Activated naive CD4-positive, alpha-beta T cell treated with anti-CD3 and anti-CD28 coated beads, Interleukin-2, amount 50 U/mL, for 72 hours (primary cell): ENCODE measurements around the gene HSD17B1. TPM values are rescaled to one million over a fixed set of nuclear protein-coding genes. Genes with fewer than 3 reads are reported as not detected.

Experiments used
- ATAC-seq, 2 donors: fragments of 150-1000 bp; cut with Tn5 transposase; 2 replicates each; pipeline ENCODE4 v1.10.0; 2021; ENCODE audit warnings: mild to moderate bottlenecking in 2 of 2, moderate library complexity in 2 of 2
- DNase-seq, 2 donors: peaks; one replicate each; pipeline ENCODE4 v3.0.0; 2021 to 2022; ENCODE audit warnings: low spot score in 2 of 2
- H3K27ac Mint-ChIP-seq, 2 donors: one replicate each; pipeline ENCODE4 v1.8.0; 2022; ENCODE audit warnings: mild to moderate bottlenecking in 2 of 2, mixed read lengths in 2 of 2
- H3K36me3 Mint-ChIP-seq, 2 donors: one replicate each; pipeline ENCODE4 v1.8.0; 2022; ENCODE audit warnings: mixed read lengths in 2 of 2
- H3K9me3 Mint-ChIP-seq, 2 donors: one replicate each; pipeline ENCODE4 v1.8.0; 2022; ENCODE audit warnings: mixed read lengths in 2 of 2
- total RNA-seq, 2 donors: library from RNA; stranded (reverse); gene quantifications; one replicate each; pipeline ENCODE4 v1.2.3, GENCODE V29; 2022

Gene HSD17B1
- total RNA-seq, 2 donors from 2014 or later = 0.76 to 1.7 TPM

GRCh38 chr17:42571435-42572225 lies 18.9 kb downstream of the HSD17B1 start:
- Mint-ChIP-seq H3K36me3 (peaks cover 41 to 45% of the 10 kb centered on the region in 2 donors), H3K27ac (peak overlapping the region; percentile 28 to 69), H3K9me3 (no peaks in the 10 kb centered on the region)
- DNase-seq (peak in 1 of 2 donors; percentile 43), ATAC-seq (no peak)

- DNase-seq = no peak
- H3K36me3 Mint-ChIP-seq = peaks cover 49 to 50% of the 10 kb centered on the region in 2 donors
- no peak for ATAC-seq
- H3K9me3 Mint-ChIP-seq = no peaks in the 10 kb centered on the region
- peak overlapping the region; percentile 64 to 87 for H3K27ac Mint-ChIP-seq
These were observed 20.4 kb downstream of the HSD17B1 start for GRCh38 chr17:42573095-42573494.

- no peak for ATAC-seq
- no peaks in the 10 kb centered on the region for H3K9me3 Mint-ChIP-seq
- peak overlapping the region in 1 of 2 donors; percentile 58 for H3K27ac Mint-ChIP-seq
- peaks cover 41 to 51% of the 10 kb centered on the region in 2 donors for H3K36me3 Mint-ChIP-seq
- no peak for DNase-seq
These were observed 21.7 kb downstream of the HSD17B1 start for GRCh38 chr17:42574463-42574862.

GRCh38 chr17:42577140-42577531 lies 24.4 kb downstream of the HSD17B1 start:
- peaks cover 41 to 45% of the 10 kb centered on the region in 2 donors for H3K36me3 Mint-ChIP-seq
- no peaks in the 10 kb centered on the region for H3K9me3 Mint-ChIP-seq
- no peak for DNase-seq
- peak; percentile 13 to 18 for ATAC-seq
- peak overlapping the region; percentile 86 to 100 for H3K27ac Mint-ChIP-seq

GRCh38 chr17:42577532-42578281 lies 25.0 kb downstream of the HSD17B1 start, which contains the start of gene PSMC3IP:
PSMC3IP (minus strand) TSS chr17:42577729; CDS start chr17:42577686, 43 bp downstream.
- H3K36me3 Mint-ChIP-seq = peaks cover 38 to 44% of the 10 kb centered on the region in 2 donors
- DNase-seq (peak; percentile 95), ATAC-seq (peak; percentile 94 to 95)
- peak within 1 kb of the TSS; percentile 86 to 100 for H3K27ac Mint-ChIP-seq
- H3K9me3 Mint-ChIP-seq = no peaks in the 10 kb centered on the region

GRCh38 chr17:42578282-42578869 lies 25.7 kb downstream of the HSD17B1 start:
- no peaks in the 10 kb centered on the region for H3K9me3 Mint-ChIP-seq
- DNase-seq (peak; percentile 75 to 78), ATAC-seq (peak; percentile 47 to 53)
- peaks cover 32 to 37% of the 10 kb centered on the region in 2 donors for H3K36me3 Mint-ChIP-seq
- H3K27ac Mint-ChIP-seq = peak overlapping the region; percentile 86 to 100

GRCh38 chr17:42579794-42580551 lies 27.2 kb downstream of the HSD17B1 start:
- DNase-seq (peak in 1 of 2 donors; percentile 30), ATAC-seq (no peak)
- H3K9me3 Mint-ChIP-seq = no peaks in the 10 kb centered on the region
- H3K27ac Mint-ChIP-seq = peak overlapping the region in 1 of 2 donors; percentile 18
- peaks cover 28 to 30% of the 10 kb centered on the region in 2 donors for H3K36me3 Mint-ChIP-seq

GRCh38 chr17:42581744-42582270 lies 29.1 kb downstream of the HSD17B1 start:
- ATAC-seq (no peak), DNase-seq (peak in 1 of 2 donors; percentile 25)
- peaks cover 13% of the 10 kb centered on the region in 2 donors for H3K36me3 Mint-ChIP-seq
- H3K27ac Mint-ChIP-seq = peak overlapping the region in 1 of 2 donors; percentile 61
- H3K9me3 Mint-ChIP-seq = no peaks in the 10 kb centered on the region

- ATAC-seq = no peak
- peak overlapping the region; percentile 35 to 75 for H3K27ac Mint-ChIP-seq
- DNase-seq = no peak
- H3K36me3 Mint-ChIP-seq = no peaks in the 10 kb centered on the region
- H3K9me3 Mint-ChIP-seq = no peaks in the 10 kb centered on the region
These were observed 32.2 kb downstream of the HSD17B1 start for GRCh38 chr17:42584880-42585279.

- ATAC-seq (no peak), DNase-seq (no peak)
- Mint-ChIP-seq H3K27ac (peak overlapping the region; percentile 35 to 75), H3K9me3 (no peaks in the 10 kb centered on the region), H3K36me3 (no peaks in the 10 kb centered on the region)
These were observed 32.6 kb downstream of the HSD17B1 start for GRCh38 chr17:42585353-42585752.

GRCh38 chr17:42586514-42587230 lies 33.9 kb downstream of the HSD17B1 start:
- H3K9me3 Mint-ChIP-seq = no peaks in the 10 kb centered on the region
- DNase-seq (no peak), ATAC-seq (no peak)
- peak overlapping the region; percentile 76 to 89 for H3K27ac Mint-ChIP-seq
- no peaks in the 10 kb centered on the region for H3K36me3 Mint-ChIP-seq

GRCh38 chr17:42590886-42591285 lies 38.2 kb downstream of the HSD17B1 start:
- no peak for DNase-seq
- Mint-ChIP-seq H3K36me3 (no peaks in the 10 kb centered on the region), H3K9me3 (no peaks in the 10 kb centered on the region), H3K27ac (peak overlapping the region in 1 of 2 donors; percentile 22)
- ATAC-seq = no peak

GRCh38 chr17:42591411-42591810 lies 38.7 kb downstream of the HSD17B1 start:
- H3K36me3 Mint-ChIP-seq = no peaks in the 10 kb centered on the region
- DNase-seq = no peak
- ATAC-seq = no peak
- peak overlapping the region in 1 of 2 donors; percentile 22 for H3K27ac Mint-ChIP-seq
- no peaks in the 10 kb centered on the region for H3K9me3 Mint-ChIP-seq

GRCh38 chr17:42596386-42596785 lies 43.7 kb downstream of the HSD17B1 start:
- Mint-ChIP-seq H3K36me3 (no peaks in the 10 kb centered on the region), H3K9me3 (no peaks in the 10 kb centered on the region), H3K27ac (no peak overlapping the region)
- no peak for DNase-seq
- no peak for ATAC-seq

GRCh38 chr17:42598905-42599304 lies 46.2 kb downstream of the HSD17B1 start:
- Mint-ChIP-seq H3K27ac (peak overlapping the region; percentile 56 to 60), H3K9me3 (no peaks in the 10 kb centered on the region), H3K36me3 (peaks cover 0 to 8% of the 10 kb centered on the region in 2 donors)
- no peak for ATAC-seq
- no peak for DNase-seq
